Fibroblast of villous mesenchyme (primary cell): ENCODE data around the gene TRIOBP. TPM values are rescaled to one million over a fixed set of nuclear protein-coding genes. Genes with fewer than 3 reads are reported as not detected.
A peak's percentile ranks its signal among the peaks of the same experiment; 100 is the strongest.

Experiments used
- DNase-seq: peaks from one replicate; pipeline ENCODE4 v3.0.0-alpha.2; 2010; ENCODE audit warnings: low read depth
- H3K4me3 ChIP-seq: 2 replicates; pipeline ENCODE4 v1.5.1; 2011; ENCODE audit warnings: low read depth, mild to moderate bottlenecking, low read length
- CTCF ChIP-seq: IDR thresholded peaks from 2 replicates; pipeline ENCODE4 v1.5.1; 2012; ENCODE audit warnings: low read depth, mild to moderate bottlenecking, low read length; ENCODE audit not compliant: insufficient read depth
- total RNA-seq: library from RNA; depleted of rRNA; stranded (reverse); fragments of >200 nt; gene quantifications from 2 replicates; pipeline ENCODE4 v1.2.3, GENCODE V29; 2012

The TRIOBP gene
- total RNA-seq, 1 donor, result 121 TPM

GRCh38 chr22:37748659-37749058, 51.8 kb downstream of the TRIOBP start:
- peak overlapping the region; percentile 94 for H3K4me3 ChIP-seq
- no peak for DNase-seq
- TF ChIP-seq CTCF, result no peak

- TF ChIP-seq CTCF, result no peak
- DNase-seq, result no peak
- peak overlapping the region; percentile 2 for H3K4me3 ChIP-seq
Observed at GRCh38 chr22:37749226-37749625, 52.4 kb downstream of the TRIOBP start.

GRCh38 chr22:37749831-37750595, 53.2 kb downstream of the TRIOBP start:
- peak; percentile 72 for DNase-seq
- H3K4me3 ChIP-seq, result peak overlapping the region; percentile 15
- TF ChIP-seq CTCF, result no peak

- DNase-seq, result no peak
- no peak for TF ChIP-seq CTCF
- H3K4me3 ChIP-seq, result no peak overlapping the region
Observed at GRCh38 chr22:37750596-37751162, 53.8 kb downstream of the TRIOBP start.

- no peak for TF ChIP-seq CTCF
- no peak for DNase-seq
- peak overlapping the region; percentile 21 for H3K4me3 ChIP-seq
Observed at GRCh38 chr22:37751449-37752188, 54.8 kb downstream of the TRIOBP start.

- peak overlapping the region; percentile 4 for H3K4me3 ChIP-seq
- peak; percentile 99 for DNase-seq
- TF ChIP-seq CTCF, result peak; percentile 43
Observed at GRCh38 chr22:37752189-37753087, 55.6 kb downstream of the TRIOBP start.
